ENCODE results near the gene SGPP2.

SGPP2 gene

GRCh38 chr2:222479859-222480258 is 55.5 kb downstream of the SGPP2 start:
- no peak for DNase-seq

DNA sequence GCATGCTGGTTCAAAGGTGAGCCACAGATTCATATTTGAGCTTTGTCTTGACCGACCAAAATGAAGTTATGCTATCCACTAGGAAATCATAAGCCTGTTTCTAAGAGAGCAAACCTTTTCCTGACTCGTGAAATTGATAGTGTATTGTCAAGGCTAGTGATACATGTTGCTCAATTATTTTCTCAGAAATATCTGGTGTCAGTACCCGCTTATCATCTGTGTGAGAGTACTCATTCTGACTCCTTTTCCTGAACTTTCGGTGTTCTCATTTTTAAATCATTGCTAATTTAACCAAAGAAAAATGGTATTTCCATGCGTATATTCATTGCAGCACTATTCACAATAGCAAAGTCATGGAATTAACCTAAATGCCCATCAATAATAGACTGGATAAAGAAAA is 56.2 kb downstream of the SGPP2 start:
- DNase-seq, result no peak

DNA sequence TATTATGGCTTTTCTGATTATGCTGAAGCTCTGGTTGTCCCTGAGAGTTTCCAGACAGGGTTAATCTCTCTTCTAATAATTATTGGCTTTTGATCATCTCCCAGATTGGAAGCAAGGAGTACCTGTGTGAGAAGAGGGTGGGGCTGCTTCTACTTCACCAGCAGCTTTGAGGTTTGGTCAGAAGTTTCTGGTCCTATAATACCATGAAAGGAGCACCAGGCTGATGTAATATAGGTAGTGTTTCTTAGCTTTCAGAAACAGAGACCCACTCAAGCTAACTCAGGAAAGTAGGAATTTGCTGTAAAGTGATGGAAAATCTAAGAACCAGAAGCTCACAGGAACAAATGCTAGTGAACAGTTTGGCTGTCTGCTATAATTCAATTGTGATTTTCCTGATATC is 57.6 kb downstream of the SGPP2 start:
- DNase-seq, result no peak

DNA sequence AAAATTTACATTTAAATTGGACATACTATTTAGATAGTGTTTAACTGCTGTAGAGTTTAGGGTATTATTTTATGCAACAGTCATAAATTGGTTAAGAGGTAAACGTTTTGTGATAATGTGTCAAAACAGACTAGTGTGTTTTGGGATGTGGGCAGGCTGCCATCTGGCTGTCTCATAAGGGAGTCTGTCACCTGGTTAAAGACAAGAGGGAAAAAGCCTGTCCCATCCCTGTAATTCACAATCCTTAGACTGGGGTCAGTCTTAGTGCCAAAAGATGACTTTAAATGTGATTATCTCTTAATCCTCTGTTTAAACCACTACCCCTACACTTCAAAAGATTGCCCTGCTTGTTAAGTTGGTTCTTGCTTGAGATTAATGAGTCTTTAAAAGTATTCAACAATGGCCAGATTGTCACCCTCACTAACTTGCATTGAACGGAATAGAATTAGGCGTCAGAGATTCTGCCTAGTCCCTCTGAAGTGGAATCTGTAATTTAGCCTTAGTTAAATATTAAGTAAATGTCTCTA is 59.2 kb downstream of the SGPP2 start:
- DNase-seq, result no peak

DNA sequence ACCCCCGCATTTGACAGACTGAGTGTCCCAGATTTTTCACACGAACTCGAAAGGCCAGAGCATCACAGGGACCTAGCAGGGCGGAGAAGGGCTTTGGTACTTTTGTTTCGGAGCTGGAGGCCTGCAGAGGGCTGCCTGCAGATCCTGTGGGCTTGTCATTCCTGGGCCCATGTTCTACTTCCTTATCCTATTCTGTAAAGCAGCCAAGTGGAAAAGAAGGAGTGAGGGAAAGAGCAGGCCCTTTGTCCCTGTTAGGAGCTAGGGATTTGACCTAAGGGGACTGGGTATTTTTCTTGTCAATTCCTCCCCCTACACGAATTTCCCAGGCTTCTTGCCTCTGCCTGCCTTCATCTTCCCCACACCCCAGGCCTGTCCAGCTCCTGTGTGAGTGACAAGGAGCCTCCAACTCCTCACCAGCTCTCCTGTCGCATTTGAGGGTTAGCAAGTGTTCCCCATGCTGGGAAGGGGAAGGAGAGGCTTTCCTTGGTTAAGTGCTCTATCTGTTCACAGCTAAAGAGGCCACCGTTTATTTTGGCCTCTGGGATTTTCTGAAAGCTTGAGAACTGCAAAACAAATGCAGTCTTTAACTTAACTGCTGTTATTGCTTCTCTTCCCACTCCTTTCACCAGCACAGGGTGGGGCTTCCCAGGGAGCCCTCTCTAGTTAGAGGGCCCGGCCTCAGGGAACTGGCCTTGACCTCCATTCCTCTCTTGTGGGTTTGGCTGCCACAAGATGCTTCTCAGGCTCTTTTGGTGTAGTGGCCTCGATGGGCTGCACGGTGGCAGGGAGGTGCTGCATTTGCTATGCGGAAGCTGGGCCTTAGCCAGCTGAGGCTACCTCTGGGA is 61.2 kb downstream of the SGPP2 start:
- DNase-seq, result peak; percentile 33

- no peak for DNase-seq
These were observed 65.8 kb downstream of the SGPP2 start for GRCh38 chr2:222490131-222490530.

DNA sequence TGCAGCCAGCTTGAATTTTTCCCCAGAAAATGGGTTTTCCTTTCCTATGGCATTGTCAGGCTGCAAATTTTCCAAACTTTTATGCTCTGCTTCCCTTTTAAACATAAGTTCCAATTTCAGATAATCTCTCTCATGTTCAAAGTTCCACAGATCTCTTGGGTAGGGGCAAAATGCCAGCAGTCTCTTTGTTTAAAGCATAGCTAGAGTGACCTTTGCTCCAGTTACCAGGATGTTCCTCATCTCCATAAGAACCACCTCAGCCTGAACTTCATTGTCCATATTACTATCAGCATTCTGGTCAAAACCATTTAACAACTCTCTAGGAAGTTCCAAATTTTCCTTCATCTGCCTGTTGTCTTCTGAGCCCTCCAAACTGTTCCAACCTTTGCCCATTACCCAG is 68.3 kb downstream of the SGPP2 start:
- no peak for DNase-seq

DNA sequence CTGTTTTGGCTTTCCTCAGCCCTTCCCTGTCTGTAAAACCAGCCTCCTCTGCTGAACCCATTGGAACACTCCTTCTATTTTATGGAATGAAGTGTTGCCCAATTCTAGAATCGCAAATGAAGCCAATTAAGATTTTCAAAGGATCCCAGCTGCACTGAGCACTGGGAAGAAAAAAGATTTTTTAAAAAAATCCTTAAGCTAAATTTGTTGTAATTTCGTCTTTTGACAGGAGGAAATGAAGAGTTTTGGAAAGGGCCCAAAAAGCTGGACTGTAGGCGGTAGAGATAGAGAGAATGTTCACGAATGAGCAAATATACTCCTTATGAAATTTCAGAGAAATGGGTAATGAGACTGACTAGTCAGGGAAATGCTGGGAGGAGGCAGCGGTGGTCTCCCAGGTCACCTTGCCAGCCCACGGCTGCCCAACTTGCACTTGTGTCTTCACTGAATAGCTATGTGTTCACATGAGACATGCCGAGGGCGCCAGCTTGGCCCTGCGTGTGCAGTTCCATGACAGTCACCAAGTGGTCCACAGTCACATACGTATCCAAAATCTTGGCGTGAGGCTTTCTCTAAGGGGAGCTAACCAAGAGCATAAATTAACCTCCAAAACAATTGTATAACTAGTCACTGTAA is 69.9 kb downstream of the SGPP2 start:
- no peak for DNase-seq

- no peak for DNase-seq
These were observed 71.0 kb downstream of the SGPP2 start for GRCh38 chr2:222495388-222495787.

DNA sequence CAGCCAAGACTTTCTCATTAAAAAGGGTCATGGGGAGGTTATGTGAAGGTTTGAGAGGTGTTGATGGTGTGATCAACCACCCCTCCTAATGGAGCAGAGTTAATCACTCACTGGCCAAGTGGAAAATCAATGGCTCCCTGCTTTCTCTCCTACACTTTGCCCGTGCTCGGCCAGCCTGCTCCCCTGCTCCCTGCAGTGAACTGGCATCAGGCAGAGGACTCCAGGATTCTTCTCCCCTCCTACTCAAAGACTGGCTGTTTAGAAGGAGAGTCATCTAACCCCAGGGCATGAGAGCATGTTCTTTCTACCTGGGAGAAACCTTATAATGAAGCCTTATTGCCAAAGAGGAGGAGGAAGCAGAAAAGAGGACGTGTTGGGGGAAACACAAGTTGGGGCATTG is 74.9 kb downstream of the SGPP2 start:
- DNase-seq, result no peak

DNA sequence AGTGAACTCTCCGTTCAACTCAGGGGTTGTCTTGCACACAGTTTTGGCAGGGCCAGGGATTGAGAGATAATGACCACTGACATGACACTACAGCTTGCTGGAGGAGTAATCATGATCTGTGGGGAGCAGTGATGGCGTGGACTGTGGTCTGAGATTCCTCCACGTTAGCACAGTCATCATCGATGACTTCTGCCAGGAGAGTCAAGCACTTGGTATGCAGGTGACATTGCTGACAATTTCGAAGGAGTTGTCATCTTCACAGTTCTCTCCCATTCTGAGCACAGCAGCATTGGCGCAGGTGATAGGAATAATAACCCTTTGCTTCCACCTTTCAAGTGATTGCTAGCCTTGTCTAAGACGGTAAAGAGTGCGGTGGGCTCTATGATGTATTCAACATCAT is 79.8 kb downstream of the SGPP2 start:
- no peak for DNase-seq

GRCh38 chr2:222504719-222505118 is 80.4 kb downstream of the SGPP2 start:
- no peak for DNase-seq

DNA sequence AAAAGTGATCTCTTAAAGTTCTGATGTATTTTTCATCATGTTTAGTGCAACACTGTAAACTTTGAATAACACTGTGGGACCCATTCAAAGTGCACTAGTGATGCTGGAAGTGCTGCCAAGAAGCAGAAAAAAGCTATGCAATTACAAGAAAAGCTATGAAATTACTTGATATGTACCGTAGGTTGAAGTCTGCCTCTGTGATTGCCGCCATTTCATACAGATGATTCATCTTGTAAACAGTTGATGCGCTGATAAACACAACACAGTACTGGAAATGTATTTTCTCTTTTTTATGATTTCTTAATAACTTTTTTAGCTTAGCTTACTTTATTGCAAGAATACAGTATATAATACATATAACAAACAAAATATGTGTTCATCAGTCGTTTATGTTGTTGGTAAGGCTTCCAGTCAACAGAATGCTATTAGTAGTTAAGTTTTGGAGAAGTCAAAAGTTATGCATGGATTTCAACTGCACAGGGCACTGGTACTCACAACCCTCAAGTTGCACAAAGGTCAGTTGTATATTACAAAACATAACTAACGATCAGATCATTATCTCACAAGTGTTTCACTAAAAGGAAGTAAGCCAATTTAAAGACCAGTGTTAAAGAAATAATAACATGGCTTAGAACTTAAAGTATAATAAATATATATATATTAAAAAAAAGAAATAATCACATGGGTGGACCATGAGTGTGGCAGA is 82.0 kb downstream of the SGPP2 start:
- no peak for DNase-seq

- DNase-seq, result no peak
These were observed 90.6 kb downstream of the SGPP2 start for GRCh38 chr2:222514901-222515300.

GRCh38 chr2:222518570-222519381 is 94.4 kb downstream of the SGPP2 start:
- peak; percentile 35 for DNase-seq

GRCh38 chr2:222521099-222521498 is 96.8 kb downstream of the SGPP2 start:
- DNase-seq, result no peak

GRCh38 chr2:222522082-222522481 is 97.7 kb downstream of the SGPP2 start:
- no peak for DNase-seq

DNA sequence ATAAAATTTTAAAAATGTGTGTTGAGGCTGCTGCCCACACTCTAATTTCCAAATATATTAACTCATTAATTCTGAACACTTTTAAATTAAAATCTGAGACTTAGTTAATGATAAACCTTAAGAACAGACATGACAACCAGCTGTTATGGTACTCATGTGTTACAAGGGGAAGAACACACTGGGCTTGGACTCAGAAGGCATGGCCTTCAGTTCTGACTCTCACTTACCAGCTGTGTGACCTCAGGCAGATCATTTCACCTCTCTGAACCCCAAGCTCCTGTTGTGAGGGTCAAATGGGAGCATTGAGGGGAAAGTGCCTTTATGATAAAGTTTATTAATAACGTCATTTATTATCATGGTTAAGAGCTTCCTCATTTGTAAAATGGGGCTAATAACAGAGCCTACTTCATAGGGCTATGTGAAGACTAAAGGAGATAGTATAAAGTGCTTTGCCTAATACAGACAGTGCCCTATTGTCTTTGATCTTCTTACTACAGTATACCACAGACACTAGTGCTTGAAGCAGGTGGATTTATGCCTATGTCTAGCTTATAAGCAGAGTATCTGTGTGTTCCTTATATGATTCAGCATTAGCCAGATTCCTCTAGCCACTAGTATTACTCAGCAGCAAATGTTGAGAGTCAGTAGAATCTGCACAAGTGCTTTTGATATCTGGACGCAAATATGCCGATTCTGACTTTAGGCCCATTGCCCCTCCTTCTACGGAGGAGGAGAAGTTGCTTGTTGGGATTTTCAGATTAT is 99.6 kb downstream of the SGPP2 start:
- no peak for DNase-seq

DNA sequence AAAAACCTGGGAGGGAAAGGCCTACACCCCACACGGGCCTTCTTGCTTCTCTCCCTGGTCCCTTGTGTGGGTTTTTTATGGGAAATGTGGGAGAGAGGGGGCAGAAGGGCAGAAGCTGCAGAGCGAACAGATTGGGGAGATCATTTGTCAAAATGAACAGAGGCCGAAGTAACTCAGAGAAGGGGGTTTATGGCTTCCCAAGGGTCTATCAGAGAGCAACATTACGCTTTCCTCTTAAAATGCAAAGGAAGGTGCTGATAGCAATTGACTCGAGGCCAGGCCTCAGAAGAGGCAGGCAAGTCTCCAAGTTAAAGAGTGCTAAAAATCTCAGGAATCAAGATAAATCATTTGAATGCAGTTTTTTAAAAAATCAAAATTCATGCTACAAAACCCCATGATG is 101.5 kb downstream of the SGPP2 start:
- no peak for DNase-seq

DNA sequence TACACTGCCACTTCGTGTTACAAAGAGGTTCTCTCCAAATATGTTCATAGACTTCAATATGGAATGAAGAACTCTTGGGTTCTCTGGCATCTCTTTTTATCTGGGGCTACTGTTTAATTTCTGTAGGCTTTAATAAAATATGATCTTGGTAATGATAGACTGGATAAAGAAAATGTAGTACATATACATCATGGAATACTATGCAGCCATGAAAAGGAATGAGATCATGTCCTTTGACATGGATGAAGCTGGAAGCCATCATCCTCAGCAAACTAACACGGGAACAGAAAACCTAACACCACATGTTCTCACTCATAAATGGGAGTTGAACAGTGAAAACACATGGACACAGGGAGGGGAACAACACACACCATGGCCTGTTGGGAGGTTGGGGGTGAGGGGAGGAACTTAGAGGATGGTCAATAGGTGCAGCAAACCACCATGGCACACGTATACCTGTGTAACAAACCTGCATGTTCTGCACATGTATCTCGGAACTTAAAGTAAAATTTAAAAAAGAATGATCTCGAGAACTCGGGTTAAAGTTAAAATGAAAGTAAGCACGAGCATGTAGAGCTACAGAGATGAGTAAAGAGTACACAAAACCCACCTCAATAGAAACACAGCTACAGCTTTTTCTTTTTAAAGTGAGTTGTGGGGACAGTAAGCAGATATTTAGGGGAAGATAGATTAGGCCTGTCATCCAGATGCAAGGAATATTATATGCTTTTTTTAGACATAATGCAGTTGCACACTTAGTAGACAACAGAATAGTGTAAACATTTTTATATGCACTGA is 102.3 kb downstream of the SGPP2 start:
- DNase-seq, result no peak

DNA sequence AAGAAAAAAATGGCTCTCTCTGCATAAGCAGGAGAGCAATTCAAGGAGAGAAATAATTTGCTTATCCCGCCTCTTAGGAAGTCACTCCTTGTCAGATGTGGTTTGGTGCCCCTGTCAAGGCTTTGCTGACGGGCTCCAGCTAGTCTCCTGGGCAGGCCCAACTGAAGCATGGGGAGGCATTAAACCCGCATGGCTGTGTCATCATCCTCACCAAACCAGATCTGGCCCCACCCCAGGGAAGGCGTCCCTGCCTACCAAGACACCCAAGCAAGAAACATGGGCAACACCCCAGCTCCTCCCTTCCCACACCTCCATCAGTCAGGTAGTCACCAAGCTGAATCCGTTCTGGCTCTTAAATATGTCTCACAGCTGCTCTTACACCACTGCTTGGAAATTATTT is 108.0 kb downstream of the SGPP2 start:
- no peak for DNase-seq
